SIG-M5 treated with dmso at 0.1 percent for 504 hours (cell line): ENCODE results near the gene SOX5.

Source experiments
- DNase-seq: peaks from one replicate; lab custom pipeline; 2025; ENCODE audit not compliant: unreplicated experiment; lab: John Stamatoyannopoulos, UW

The SOX5 gene

DNA sequence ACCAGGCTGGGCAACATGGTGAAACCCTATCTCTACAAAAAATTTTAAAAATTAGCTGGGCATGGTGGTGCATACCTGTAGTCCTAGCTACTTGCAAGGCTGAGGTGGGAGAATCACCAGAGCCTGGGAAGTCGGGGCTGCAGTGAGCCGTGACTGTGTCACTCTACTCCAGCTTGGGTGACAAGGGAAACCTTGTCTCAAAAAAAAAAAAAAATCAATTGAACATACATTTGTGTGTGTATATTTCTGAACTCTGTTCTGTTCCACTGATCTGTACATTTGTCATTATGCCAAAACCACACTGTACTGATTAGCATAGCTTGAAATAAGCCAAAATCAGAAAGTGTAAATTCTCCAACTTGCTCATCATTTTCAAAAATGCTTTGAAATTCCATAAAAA is 254.6 kb downstream of the SOX5 start:
- DNase-seq: no peak

DNA sequence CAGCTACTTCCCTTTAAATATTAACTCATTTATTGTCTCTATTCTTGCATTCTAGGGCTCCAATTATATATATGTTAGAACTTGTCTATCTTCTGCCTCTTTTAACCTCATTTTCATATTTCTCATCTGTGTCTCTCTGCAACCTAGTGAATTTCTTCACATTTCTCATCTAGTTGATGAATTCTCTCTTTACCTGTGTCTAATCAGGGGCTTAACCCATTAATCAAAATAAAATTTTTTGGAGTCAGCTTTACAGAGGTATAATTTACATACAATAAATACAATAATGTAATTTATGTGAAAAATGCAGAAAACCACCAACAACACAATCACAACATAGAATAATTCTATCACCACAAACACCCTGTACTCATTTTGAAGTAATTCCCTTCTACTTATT is 255.2 kb downstream of the SOX5 start:
- no peak for DNase-seq

DNA sequence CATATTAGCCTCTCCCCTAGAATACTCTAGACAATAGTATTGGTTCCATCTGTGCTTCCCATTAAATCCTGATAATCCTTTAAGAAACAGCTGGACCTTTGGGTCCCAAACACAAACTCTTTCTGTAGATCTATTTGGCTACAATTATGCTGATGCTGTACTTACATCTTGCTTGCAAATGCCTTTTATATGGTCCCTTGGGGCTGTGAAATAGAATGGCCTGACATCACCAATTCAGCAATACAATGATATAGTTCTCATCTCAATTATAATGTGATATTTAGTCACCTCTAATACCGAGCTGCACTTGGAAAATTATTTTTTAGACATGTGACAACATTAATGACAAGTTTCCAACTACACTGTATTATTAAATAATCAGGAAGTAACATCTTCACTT is 261.5 kb downstream of the SOX5 start:
- DNase-seq: no peak

DNA sequence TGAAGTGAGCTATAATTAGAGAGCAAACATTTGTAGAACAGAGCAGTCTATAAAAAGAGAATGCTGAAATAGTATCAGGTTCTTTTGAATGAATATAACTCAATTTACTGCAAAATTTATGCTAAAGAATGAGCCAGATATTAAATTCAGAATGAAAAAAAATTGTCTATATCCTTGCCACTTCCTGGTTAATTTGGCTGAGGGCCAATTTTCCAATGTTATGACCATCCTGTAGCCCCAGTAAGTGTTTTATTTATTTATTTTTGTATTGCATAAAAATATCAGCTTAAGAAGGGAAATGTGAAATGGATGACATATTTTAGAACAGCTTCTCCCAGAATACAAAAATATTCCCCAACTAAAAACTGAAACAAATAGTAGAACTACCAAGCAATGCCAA is 263.4 kb downstream of the SOX5 start:
- no peak for DNase-seq

DNA sequence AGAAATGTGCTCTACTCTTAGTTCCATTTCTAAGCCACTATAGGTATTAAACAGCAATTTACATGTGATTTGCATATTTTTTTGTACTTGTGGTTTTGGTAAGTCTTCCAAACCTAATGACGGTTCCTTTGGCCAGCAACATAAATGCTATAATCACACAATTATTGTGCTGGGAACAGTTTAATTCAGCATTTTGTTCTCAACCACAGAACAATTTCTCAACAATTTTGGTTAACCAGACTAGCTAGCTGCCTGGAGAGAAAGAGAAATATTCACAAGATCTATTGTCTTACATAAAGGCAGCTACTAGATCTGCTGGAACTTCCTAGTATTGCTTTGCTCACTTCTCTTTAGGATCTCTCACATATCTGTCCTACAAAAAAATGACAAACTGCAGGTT is 265.3 kb downstream of the SOX5 start:
- DNase-seq: peak; percentile 0

DNA sequence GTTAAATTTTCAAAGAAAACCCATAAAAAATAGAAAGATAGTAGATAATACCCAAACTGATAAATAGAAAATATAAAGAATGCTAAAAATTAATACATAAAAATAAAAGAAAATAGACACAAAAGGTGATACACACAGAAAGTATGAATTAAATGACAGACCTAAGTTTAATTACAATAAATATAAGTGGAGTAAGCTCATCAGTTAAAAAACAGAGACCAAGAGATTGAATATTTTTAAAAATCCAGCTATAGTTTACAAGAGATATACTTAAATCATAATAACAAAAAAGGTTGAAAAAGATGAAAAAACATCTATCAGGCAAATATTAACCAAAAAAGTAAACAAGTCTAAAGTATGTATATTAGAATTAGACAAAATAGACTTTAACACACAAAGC is 268.2 kb downstream of the SOX5 start:
- DNase-seq: no peak

DNA sequence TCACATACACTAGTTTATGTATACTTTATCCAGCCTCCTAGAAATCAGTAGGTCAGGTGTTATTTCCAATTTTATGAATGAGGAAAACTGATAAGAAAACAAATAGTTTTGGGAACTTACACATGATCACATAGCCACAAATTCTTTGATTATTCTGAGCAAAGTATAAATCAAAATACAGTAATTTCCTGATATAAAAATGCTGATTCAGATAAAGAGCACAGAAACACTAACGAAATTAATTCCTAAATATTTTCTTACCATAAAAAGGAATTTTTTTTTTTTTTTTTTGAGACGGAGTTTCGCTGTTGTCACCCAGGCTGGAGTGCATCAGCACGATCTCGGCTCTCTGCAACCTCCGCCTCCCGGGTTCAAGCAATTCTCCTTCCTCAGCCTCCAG is 275.4 kb downstream of the SOX5 start:
- no peak for DNase-seq

DNA sequence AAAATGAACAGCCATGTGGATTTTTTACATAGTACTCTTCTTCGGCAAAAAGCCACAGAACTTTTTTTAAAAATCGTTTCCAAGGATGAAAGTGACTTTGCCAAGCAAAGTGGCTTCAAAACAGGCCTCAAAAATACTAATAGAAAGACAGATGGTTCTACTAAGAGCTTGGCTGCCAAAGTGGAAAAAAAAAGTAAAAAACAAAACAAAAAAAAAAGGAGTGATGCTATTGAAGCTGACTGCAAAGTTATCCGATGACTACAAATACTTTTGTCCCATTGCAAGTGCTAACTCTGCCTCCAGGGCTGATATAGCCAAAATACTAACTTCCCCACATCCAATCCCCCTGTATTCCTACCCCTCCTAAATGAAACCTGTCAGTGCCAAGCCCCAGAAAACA is 277.6 kb downstream of the SOX5 start:
- no peak for DNase-seq

DNA sequence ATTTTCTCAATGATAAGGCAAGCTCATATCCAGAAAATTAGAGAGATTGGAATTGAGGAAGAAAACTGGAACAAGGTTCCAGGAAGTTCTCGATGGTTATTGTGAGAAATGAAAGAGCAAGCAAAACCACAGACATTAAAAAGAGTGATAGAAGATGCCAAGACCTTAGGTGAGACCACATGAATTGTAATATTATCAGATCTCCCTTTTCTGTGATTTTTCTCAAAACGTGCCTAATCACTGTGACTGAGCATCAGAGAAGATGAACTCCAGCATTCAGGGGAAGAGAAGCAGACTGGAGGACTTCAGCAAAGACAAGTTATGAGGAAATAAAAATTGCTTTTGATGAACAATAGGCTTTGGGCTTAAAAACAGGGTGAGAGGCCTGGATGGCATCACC is 278.8 kb downstream of the SOX5 start:
- DNase-seq: no peak

DNA sequence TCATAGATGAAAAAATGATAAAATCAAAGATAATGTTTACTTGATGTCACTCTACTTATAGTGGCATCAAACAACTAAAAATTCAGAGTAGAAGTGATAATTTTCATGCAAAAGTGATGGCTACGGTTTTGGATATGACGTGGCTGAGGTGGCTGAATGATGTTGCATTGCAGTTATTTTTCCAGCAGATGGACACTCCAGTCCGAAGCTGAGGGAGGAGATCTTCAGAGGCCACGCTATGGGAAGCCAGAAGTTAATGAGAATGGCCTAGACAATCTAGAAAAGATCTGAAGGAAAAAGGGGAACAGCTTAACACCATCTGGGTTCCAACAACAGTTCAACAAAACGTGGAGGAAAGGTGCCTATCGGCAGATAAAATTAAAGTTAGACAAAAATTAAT is 279.8 kb downstream of the SOX5 start:
- DNase-seq: no peak

DNA sequence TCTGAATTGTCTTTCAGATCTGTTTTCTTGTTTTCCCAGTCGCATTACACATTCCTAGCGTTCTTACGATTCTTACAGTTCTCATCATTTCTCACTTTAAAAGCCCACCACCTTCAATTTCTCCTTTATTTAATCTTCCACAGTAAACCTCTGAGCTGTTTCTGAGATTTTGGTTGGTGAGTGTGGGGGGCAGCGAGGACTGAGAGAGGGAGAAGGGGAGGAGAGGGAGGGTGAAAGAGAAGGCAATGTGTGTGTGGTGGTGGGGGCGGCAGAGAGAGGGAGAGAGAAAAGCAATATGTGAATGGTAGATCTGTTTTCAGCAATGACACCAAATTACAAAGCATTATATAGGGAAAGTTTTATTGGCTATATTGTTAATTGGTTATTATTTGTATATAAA is 282.6 kb downstream of the SOX5 start:
- DNase-seq: no peak

DNA sequence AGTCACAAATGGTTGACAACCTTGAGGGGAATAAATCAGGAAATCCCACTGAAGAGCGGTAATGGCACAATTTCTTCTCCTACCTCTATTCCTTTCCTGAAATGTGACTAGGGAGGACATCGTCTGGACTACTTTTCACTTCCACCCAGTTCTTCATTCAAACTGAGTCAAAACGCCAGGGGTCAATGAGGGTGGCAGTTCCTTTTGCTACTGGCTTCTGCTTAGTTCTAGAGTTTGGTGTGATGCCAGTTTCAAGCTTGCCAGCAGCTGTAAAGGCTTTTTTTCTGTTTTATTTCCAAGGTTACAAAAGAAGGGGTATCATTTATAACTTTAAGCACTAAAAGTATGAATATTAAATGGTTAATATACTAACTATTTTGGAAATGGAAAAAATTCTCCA is 286.5 kb downstream of the SOX5 start:
- no peak for DNase-seq

DNA sequence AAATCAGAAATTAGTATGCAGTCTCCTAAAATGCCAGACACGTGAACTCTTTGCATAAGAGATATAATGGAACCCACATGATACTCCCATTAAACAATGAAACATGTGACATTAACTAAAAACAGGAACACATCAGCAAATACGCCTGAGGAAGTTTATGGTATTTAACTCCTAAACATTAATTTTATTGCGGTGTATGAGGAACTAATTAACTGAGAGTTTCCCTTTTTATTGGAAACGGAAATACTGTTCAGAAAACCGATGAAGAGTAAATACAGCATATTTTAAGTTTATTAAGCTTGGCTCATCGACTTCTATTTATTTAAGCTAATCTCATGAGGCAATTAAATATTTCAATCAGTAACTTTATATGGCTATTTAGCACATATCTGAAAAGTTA is 290.3 kb downstream of the SOX5 start:
- no peak for DNase-seq

DNA sequence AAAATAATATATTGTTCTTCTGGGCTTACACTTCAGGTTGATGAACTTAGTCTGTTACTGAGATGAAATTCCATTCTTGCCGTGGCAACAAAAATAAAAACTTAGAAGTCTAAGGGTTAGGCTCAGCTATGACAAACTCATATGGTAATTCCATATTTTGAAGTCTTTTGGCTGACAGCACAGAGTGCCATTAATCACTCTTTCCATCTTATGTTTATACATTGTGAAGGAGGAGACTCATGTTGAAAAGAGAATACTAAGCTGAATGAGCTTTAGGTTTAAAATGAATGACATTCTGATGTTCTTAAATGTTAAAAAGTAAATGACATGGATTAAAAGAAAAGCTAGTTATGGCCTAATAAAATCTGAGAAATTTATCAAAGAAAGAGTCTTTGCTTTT is 291.9 kb downstream of the SOX5 start:
- DNase-seq: no peak

DNA sequence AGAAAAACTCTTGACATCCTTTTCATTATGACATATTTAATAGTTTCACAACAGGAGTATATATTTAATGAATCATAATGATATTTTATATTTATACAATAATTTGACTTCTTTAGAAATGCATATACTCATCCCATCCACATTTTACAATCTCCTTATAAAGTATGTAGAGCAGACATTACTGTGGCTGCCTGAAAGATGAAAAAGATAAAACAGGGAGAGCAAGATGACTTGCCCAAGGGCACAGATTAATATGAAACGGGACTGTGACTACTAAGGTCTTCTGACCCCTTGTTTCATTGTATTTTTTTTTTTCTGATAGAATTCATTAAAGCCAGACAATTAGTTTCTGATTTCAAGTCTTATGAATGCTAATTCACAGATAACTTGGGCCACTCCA is 293.6 kb downstream of the SOX5 start:
- no peak for DNase-seq

DNA sequence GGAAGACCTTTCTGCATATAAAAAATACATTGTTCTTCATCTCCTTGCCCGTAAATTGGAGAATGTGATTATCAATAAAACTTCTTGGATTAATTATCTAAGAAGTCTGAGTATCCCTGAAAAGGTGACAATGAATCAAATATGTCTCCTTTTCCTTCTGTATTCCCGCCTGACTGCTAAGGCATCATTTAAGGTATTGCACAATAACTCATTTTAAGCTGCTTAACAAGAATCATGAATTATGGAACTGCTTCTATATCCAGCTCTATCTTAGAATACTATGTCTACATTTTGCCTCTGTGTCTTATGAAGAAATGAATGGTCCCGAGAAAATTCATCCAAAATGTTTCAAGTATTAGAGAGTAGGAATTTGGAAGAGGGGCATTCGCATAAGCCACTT is 294.4 kb downstream of the SOX5 start:
- no peak for DNase-seq

DNA sequence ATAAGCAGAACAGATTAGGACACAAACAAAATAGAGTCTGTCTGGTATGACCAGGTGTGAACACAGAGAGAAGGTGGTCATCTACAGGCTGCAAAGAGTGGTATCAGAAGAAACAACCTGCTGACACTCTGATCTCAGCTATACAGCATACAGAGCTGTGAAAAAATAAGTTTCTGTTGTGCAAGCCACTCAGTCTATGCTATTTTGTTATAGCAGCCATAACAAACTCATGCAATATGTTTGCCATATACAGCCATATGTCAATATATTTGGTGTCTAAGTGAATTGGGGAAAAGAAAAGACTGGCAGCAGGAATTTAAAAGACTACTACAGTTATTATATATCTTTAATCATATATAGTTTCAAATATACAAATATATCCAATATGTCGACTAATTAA is 300.9 kb downstream of the SOX5 start:
- DNase-seq: no peak

DNA sequence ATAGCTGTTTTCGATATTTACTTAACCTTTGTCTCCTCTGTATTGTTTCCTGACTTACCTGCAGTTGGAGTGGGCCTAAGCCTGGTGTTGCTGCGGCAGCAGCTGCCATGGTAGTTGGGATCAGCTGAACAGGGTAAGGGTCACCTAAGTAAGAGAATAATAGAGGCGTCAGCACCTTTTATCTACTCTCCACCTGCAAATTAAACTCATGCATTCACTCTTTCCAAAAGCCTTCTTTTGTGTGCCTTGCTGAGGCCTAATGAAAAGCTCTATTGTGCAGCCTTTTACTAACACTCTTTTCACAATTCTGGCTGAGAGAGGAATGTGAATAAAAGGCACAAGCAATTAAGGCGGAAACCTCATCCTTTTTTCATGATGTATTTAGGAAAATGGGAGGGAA is 308.7 kb downstream of the SOX5 start:
- no peak for DNase-seq

DNA sequence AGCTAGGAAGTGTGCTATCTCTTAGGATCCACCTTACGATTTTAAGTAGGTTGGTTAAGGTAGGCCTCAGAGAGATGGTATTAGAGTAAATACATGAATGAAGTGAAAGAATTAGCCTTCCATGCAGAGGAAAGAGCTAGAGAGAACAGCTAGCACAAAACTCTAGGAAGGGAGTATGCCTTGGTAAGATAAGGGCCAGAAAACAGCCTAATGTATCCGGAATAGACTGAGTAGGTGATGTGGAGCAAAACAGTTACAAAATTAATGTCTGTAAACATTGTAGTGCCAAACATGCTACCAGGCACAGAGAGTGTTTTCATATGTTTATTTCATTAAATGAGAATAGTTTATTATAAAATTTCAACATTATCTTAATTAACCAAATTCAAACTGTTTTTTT is 315.1 kb downstream of the SOX5 start:
- DNase-seq: no peak

DNA sequence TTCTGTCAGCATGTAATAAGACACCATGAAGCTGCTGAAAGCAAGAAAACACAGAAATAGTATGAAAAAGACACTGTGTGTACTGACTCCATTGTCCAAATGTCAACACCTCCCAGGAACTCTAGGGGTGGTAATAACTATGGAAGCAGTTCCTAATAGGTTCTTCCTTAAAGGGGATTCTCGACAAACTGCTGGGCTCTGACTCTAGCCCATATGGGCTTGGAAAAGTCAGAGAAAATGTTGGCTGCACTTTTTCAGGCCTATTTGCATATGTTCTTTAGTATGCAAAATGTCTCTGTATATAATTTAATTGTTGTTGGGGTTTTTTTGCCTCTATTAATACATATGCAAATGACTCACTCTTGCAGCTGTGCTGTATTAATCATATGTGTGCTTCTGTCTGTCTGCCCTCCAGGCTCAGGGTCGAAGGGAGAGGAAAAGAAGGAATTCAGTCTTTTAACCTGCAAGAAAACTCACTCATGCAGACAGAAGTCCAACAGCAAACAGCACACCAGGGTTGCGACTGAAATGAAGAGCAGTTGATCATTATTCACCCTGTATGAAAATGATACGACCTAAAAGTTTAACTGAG is 317.6 kb downstream of the SOX5 start:
- DNase-seq: no peak

DNA sequence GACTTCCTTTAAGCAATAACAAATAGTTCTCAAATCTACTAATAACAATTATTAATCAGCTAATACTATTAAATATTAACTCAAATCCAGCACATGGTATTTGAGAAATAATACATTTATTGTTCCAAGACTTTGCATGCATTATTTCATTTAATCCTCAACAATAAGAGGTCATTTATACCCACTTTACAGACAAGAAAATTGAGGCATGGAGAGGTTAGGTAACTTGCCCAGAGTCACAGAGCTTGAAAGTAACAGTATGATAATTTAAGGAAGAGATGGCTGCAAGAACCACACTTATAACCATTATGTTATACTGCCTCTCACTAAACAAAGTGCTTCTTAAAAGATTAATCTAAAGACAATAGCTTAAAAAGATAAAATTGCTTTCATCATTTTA is 318.9 kb downstream of the SOX5 start:
- no peak for DNase-seq

DNA sequence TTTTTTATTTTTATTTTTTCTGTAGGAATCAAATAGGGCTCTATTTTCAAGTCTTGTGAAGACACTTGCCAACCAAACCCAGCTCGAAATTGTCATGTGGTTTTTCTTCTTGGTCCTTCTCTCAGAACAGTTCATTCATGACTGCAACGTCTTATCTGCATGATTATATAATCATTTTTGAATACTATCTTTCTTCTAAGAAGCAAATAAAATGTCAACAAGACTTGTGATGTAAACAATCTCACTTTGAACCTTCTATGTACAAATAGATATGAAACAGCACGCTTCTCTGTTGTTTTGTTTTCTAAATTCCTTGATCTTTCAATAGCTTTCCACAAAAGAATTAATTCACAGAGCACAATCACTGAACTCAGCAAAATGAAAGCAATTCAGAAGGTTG is 320.7 kb downstream of the SOX5 start:
- DNase-seq: no peak

DNA sequence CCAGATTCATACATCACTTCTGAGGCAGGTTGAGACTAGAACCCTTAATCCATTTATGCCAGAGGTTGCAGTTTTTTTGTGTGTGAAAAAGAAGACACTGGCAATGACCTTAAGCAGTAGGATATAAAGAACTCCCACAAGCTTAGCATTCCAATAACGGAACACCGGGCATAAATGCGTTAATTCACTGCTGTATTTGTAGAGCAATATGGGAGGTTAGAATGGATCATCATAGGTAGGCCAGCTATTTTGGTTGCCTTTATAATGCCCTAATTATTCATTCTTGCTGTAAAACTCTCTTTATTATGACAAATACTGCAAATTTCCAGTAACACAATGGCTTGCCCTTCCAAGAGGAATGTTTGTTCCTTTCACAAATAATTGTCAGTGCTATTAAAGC is 322.7 kb downstream of the SOX5 start:
- no peak for DNase-seq

DNA sequence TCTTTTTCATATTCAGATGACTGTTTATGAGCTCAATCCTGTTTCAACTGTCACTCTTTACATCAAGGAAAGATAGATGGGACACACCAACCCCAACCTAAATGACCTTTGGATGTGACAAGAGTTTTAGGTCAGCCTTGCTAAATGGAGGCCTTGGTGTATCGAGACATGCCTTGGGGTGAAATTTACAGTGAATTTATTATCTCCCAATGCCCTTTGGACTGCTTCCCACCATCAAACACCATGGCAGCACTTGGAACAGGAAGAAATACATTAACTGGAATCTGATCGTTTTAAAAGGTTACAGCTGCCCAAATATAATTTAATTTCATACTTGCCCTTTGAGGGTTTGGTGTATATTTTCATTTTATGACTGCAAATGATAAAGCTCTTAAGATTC is 327.6 kb downstream of the SOX5 start:
- DNase-seq: no peak
